ENCODE data around the gene MGMT.

Gene MGMT

DNA sequence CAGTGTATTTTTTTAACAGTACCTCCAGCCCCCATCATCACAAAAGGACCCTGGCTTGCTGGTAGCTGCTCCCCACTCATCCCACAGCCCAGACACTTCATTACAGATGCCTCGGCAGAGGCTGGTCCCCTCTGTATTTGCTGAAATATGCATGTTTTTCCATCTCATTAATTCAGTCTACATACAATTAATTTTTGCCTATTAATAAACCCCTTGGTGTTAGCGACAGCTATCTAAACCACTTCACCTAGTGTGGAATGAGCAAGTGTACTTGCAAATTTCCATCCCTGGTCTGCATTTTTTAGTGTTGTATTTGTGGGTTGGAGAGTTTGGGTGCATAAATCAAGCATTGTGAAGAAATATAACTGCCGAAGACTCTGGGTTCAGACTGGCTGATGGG lies 216.9 kb downstream of the MGMT start:
- no peak overlapping the region for H3K27ac ChIP-seq (ENCODE audit: insufficient read depth, low read depth, low read length, poor library complexity, severe bottlenecking)
- no peaks in the 10 kb centered on the region for H3K36me3 ChIP-seq (ENCODE audit: control insufficient read depth, insufficient read depth, low read length)
- H3K4me1 ChIP-seq (ENCODE audit: control insufficient read depth, insufficient read depth, low read length): no peaks in the 10 kb centered on the region
- no peak overlapping the region for H3K4me3 ChIP-seq (ENCODE audit: insufficient read depth, low read depth, low read length)
- no peaks in the 10 kb centered on the region for H3K9me3 ChIP-seq (ENCODE audit: control insufficient read depth, low read length)
- 92 to 96% methylated on average over 3 of the region's 3 CpGs for WGBS, 2 experiments
- no peaks in the 10 kb centered on the region for H3K27me3 ChIP-seq (ENCODE audit: control insufficient read depth, insufficient read depth, low read length, poor library complexity, severe bottlenecking)

DNA sequence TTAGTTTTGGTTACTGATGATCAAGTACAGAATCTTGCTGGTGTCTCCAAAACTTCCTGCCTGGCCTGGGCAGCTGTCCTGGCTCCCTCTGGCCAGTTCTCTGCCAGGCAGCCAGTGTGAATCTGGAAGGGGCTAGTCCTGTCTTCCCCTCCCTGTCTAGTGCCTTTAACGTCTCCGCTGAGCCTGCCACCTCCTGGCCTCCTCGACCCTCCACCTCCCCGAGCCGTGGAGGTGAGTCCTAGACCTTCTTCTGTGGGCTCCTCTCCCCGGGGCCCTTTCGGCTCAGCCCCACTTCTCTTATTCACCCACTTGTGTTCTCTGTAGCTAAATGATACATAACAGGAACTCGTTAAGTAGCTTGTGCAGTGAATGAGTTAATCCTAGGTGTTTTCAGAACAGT lies 218.2 kb downstream of the MGMT start:
- H3K27me3 ChIP-seq (ENCODE audit: control insufficient read depth, insufficient read depth, low read length, poor library complexity, severe bottlenecking): no peaks in the 10 kb centered on the region
- H3K9me3 ChIP-seq (ENCODE audit: control insufficient read depth, low read length): no peaks in the 10 kb centered on the region
- no peak overlapping the region for H3K27ac ChIP-seq (ENCODE audit: insufficient read depth, low read depth, low read length, poor library complexity, severe bottlenecking)
- no peak overlapping the region for H3K4me3 ChIP-seq (ENCODE audit: insufficient read depth, low read depth, low read length)
- WGBS, 2 experiments: 85 to 90% methylated on average over 8 of the region's 8 CpGs
- H3K4me1 ChIP-seq (ENCODE audit: control insufficient read depth, insufficient read depth, low read length): no peaks in the 10 kb centered on the region
- H3K36me3 ChIP-seq (ENCODE audit: control insufficient read depth, insufficient read depth, low read length): no peaks in the 10 kb centered on the region

DNA sequence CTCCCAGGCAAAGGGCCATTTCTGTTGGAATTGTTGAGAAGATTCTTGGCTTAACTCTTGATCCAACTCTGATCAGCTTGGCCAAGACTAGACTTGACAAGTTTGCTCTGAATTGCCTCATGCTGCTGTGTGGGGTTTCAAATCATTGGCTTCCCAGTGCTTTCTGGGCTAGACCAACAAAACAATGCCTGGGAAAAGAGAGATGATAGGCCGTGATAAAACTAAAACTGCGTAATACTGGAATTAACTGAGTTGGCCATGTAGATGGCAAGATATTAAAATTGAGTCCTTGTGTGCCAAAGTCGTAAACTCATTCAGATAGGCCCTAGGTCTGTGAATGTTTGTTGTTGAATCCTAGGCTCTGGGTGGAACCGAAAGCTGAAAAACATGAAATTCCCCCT lies 222.6 kb downstream of the MGMT start:
- WGBS, 2 experiments: 97 to 99% methylated on average over 4 of the region's 4 CpGs

DNA sequence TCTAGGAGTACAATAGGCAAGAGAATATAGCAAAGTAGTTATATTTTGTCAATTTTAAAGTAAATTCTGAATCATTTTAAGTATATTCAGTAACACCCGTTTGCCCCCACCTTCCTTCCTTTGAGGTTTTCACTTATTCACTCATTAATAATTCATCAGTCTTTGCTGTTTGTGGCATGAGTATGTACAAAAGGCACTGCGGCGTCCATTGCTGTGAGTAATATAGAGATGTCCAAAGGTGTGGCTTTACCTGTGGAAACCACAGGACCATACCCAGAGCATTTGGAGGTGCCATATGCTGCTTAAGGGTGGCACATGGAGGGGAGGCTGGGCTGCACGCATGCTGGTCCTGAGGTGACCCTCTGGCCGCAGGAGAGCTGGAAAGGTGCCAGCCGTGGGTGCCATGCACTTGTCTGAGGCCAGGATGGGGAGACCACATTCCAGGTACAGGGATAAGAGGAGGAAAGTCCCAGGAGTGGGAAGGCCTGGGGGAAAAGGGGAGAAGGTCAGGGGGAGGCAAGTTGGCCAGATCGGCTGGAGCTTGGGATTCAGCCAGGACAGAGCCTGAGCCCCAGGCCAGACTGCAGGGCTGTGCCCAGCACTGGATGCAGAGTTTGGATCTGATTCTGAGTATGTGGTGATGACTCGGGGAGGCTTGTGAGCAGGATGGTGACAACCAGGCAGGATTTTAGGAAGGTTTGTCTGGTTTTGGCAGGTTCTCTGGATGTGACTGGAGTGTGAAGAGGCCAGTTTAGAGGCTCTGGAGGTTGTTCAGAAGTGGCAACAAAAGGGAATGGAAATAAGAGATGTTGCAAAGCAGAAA lies 223.4 kb downstream of the MGMT start:
- WGBS, 2 experiments: 94 to 96% methylated on average over 7 of the region's 8 CpGs
- Histone ChIP-seq H3K4me1 (ENCODE audit: control insufficient read depth, insufficient read depth, low read length) (peaks cover 11% of the 10 kb centered on the region), H3K27me3 (ENCODE audit: control insufficient read depth, insufficient read depth, low read length, poor library complexity, severe bottlenecking) (no peaks in the 10 kb centered on the region), H3K4me3 (ENCODE audit: insufficient read depth, low read depth, low read length) (no peak overlapping the region), H3K9me3 (ENCODE audit: control insufficient read depth, low read length) (no peaks in the 10 kb centered on the region), H3K36me3 (ENCODE audit: control insufficient read depth, insufficient read depth, low read length) (no peaks in the 10 kb centered on the region), H3K27ac (ENCODE audit: insufficient read depth, low read depth, low read length, poor library complexity, severe bottlenecking) (no peak overlapping the region)

More for the DNA sequence above, 222.6 kb downstream of the MGMT start:
- peaks cover 10% of the 10 kb centered on the region for H3K4me1 ChIP-seq (ENCODE audit: control insufficient read depth, insufficient read depth, low read length)
- no peaks in the 10 kb centered on the region for H3K27me3 ChIP-seq (ENCODE audit: control insufficient read depth, insufficient read depth, low read length, poor library complexity, severe bottlenecking)
- H3K36me3 ChIP-seq (ENCODE audit: control insufficient read depth, insufficient read depth, low read length): no peaks in the 10 kb centered on the region
- no peak overlapping the region for H3K27ac ChIP-seq (ENCODE audit: insufficient read depth, low read depth, low read length, poor library complexity, severe bottlenecking)
- no peaks in the 10 kb centered on the region for H3K9me3 ChIP-seq (ENCODE audit: control insufficient read depth, low read length)
- no peak overlapping the region for H3K4me3 ChIP-seq (ENCODE audit: insufficient read depth, low read depth, low read length)

DNA sequence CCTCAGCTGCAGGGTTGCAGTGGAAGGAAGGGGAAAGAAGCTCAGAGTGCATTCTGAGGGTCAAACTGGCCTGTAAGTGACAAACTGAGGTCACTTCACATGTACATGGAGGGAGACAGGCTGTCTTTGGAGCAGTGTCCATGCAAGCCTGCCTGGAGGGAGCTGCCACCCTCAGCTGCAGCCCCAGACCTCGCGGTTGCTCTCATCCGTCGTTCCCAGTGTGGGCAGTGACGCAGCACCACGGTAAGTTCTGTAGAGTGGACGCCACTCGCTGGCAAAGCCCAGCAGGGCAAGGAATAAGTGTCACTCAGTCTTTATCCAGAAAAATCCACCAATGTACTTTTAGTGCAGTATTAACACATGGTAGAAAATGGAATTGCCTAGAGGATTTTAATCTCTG lies 225.7 kb downstream of the MGMT start:
- WGBS, 2 experiments: 90 to 96% methylated on average over 8 of the region's 8 CpGs
- H3K4me3 ChIP-seq (ENCODE audit: insufficient read depth, low read depth, low read length): no peak overlapping the region
- H3K9me3 ChIP-seq (ENCODE audit: control insufficient read depth, low read length): no peaks in the 10 kb centered on the region
- no peaks in the 10 kb centered on the region for H3K27me3 ChIP-seq (ENCODE audit: control insufficient read depth, insufficient read depth, low read length, poor library complexity, severe bottlenecking)
- H3K36me3 ChIP-seq (ENCODE audit: control insufficient read depth, insufficient read depth, low read length): no peaks in the 10 kb centered on the region
- peaks cover 11% of the 10 kb centered on the region for H3K4me1 ChIP-seq (ENCODE audit: control insufficient read depth, insufficient read depth, low read length)
- H3K27ac ChIP-seq (ENCODE audit: insufficient read depth, low read depth, low read length, poor library complexity, severe bottlenecking): no peak overlapping the region

DNA sequence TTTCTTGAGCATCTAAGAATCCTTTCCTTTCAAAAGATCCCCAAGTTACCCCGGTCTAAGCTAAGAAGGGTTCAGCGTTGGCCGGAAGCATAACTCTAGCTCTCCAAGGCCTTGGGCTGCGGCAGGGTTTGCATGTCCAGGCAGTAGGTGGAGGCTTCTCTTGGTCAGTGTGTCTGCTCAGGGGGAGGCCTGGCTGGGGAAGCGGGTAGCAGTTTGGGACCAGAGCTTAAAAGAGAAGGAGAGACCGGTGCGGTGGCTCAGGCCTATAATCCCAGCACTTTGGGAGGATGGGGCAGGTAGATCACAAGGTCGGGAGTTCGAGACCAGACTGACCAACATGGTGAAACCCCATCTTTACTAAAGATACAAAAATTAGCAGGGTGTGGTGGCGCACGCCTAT lies 226.3 kb downstream of the MGMT start:
- H3K9me3 ChIP-seq (ENCODE audit: control insufficient read depth, low read length): no peaks in the 10 kb centered on the region
- peaks cover 11% of the 10 kb centered on the region for H3K4me1 ChIP-seq (ENCODE audit: control insufficient read depth, insufficient read depth, low read length)
- no peaks in the 10 kb centered on the region for H3K36me3 ChIP-seq (ENCODE audit: control insufficient read depth, insufficient read depth, low read length)
- no peak overlapping the region for H3K4me3 ChIP-seq (ENCODE audit: insufficient read depth, low read depth, low read length)
- H3K27me3 ChIP-seq (ENCODE audit: control insufficient read depth, insufficient read depth, low read length, poor library complexity, severe bottlenecking): no peaks in the 10 kb centered on the region
- 94 to 97% methylated on average over 11 of the region's 11 CpGs for WGBS, 2 experiments
- H3K27ac ChIP-seq (ENCODE audit: insufficient read depth, low read depth, low read length, poor library complexity, severe bottlenecking): no peak overlapping the region

DNA sequence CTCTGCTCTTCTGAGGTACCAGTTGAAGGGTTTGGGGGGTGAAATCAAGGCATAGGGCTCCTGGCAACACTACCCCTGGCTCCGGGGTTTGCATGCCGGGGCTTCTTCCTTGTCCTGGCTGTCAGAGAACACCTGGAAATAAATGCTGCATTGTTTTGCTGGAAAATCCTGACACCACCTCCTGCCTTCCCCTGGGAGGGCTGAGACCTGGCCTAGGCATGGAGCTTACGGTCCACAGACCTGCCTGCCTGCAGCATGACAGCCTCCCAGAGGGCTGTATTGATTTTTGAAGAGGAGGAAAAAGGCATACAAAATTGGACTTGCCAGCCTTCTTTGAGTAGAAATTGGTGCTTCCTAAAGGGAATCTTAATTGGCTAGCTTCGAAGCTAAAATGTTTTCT lies 227.1 kb downstream of the MGMT start:
- Histone ChIP-seq H3K4me3 (ENCODE audit: insufficient read depth, low read depth, low read length) (no peak overlapping the region), H3K27ac (ENCODE audit: insufficient read depth, low read depth, low read length, poor library complexity, severe bottlenecking) (no peak overlapping the region), H3K27me3 (ENCODE audit: control insufficient read depth, insufficient read depth, low read length, poor library complexity, severe bottlenecking) (no peaks in the 10 kb centered on the region), H3K4me1 (ENCODE audit: control insufficient read depth, insufficient read depth, low read length) (peaks cover 11% of the 10 kb centered on the region), H3K9me3 (ENCODE audit: control insufficient read depth, low read length) (no peaks in the 10 kb centered on the region), H3K36me3 (ENCODE audit: control insufficient read depth, insufficient read depth, low read length) (no peaks in the 10 kb centered on the region)
- 67 to 76% methylated on average over 4 of the region's 4 CpGs for WGBS, 2 experiments

DNA sequence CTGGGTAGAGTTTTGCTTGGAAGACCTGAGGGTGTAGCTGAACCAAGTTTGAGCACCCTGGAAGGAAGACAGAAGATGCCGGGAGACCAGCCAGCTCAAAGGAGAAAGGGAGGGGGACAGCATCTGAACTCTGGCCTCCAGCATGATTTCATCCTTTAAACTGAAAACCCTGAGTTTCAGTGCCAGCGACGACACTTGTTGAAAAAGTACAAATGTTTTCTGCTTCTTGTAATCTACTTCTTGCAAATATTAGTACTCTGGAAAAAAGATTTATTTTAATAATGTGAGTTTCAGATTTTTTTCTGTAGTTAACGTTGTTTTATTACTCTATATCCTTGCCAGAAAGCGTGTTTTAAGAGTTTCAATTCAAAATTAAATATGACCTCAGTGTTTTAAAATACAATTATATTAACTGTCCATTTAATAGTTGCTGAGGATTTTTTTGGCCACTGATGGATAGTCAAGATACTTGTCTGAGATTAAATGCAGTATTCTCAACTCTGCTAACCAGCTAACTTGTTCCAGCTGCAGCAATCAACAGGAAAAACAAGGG lies 227.7 kb downstream of the MGMT start:
- H3K4me1 ChIP-seq (ENCODE audit: control insufficient read depth, insufficient read depth, low read length): peaks cover 11% of the 10 kb centered on the region
- no peaks in the 10 kb centered on the region for H3K9me3 ChIP-seq (ENCODE audit: control insufficient read depth, low read length)
- H3K27me3 ChIP-seq (ENCODE audit: control insufficient read depth, insufficient read depth, low read length, poor library complexity, severe bottlenecking): no peaks in the 10 kb centered on the region
- no peaks in the 10 kb centered on the region for H3K36me3 ChIP-seq (ENCODE audit: control insufficient read depth, insufficient read depth, low read length)
- no peak overlapping the region for H3K27ac ChIP-seq (ENCODE audit: insufficient read depth, low read depth, low read length, poor library complexity, severe bottlenecking)
- H3K4me3 ChIP-seq (ENCODE audit: insufficient read depth, low read depth, low read length): no peak overlapping the region
- 93 to 94% methylated on average over 3 to 4 of the region's 5 CpGs for whole genome bisulfite sequencing, 2 experiments

DNA sequence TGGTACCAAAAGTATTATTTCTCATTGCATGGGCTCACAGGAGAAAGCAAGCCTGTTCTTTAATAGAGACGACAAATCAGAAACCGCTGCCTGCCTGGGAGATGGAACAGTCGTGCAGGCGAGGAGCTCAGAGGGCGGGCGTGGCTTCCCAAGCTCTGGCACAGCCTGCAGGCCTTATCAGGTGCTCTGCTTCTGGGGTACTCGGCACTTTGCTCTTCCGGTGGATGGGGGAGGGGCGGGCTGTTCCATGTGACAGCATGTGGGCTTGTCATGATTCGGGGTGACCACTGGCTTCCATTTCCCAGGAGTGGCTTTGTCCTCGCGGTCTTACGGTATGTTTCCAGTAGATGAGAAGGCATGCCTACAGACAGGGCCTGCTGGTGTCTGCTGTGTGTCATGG lies 228.6 kb downstream of the MGMT start:
- 93% methylated on average over 13 of the region's 13 CpGs for WGBS, 2 experiments
- peaks cover 11% of the 10 kb centered on the region for H3K4me1 ChIP-seq (ENCODE audit: control insufficient read depth, insufficient read depth, low read length)
- no peak overlapping the region for H3K4me3 ChIP-seq (ENCODE audit: insufficient read depth, low read depth, low read length)

DNA sequence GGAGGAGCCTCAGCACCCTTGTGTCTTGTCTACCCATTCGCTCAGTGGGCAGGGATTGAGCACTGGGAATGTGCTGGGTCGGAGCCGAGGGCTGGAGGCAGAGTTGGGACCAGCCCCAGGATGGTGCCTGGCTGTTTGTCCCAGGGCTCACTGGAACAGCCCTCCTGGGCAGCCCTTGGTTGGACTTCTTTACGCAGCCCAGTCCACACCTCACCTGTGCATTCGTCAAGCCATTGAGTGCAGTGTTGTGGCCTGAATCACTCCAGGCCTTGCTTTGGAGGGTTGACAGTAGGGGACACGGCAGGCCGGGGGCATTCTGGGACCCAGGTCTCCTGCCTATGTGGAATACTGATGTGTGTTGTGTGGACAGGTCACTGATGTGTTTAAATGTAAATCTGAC lies 229.6 kb downstream of the MGMT start:
- Histone ChIP-seq H3K27me3 (ENCODE audit: control insufficient read depth, insufficient read depth, low read length, poor library complexity, severe bottlenecking) (no peaks in the 10 kb centered on the region), H3K9me3 (ENCODE audit: control insufficient read depth, low read length) (no peaks in the 10 kb centered on the region), H3K4me1 (ENCODE audit: control insufficient read depth, insufficient read depth, low read length) (peaks cover 11% of the 10 kb centered on the region), H3K27ac (ENCODE audit: insufficient read depth, low read depth, low read length, poor library complexity, severe bottlenecking) (no peak overlapping the region), H3K4me3 (ENCODE audit: insufficient read depth, low read depth, low read length) (no peak overlapping the region), H3K36me3 (ENCODE audit: control insufficient read depth, insufficient read depth, low read length) (no peaks in the 10 kb centered on the region)
- WGBS, 2 experiments: 94 to 95% methylated on average over 7 of the region's 7 CpGs

More for the DNA sequence above, 228.6 kb downstream of the MGMT start:
- H3K27ac ChIP-seq (ENCODE audit: insufficient read depth, low read depth, low read length, poor library complexity, severe bottlenecking): no peak overlapping the region
- H3K27me3 ChIP-seq (ENCODE audit: control insufficient read depth, insufficient read depth, low read length, poor library complexity, severe bottlenecking): no peaks in the 10 kb centered on the region
- H3K9me3 ChIP-seq (ENCODE audit: control insufficient read depth, low read length): no peaks in the 10 kb centered on the region
- no peaks in the 10 kb centered on the region for H3K36me3 ChIP-seq (ENCODE audit: control insufficient read depth, insufficient read depth, low read length)

All from ectodermal cell (in vitro differentiated cells).